ENCODE results near the gene CDKL1.

The CDKL1 gene

DNA sequence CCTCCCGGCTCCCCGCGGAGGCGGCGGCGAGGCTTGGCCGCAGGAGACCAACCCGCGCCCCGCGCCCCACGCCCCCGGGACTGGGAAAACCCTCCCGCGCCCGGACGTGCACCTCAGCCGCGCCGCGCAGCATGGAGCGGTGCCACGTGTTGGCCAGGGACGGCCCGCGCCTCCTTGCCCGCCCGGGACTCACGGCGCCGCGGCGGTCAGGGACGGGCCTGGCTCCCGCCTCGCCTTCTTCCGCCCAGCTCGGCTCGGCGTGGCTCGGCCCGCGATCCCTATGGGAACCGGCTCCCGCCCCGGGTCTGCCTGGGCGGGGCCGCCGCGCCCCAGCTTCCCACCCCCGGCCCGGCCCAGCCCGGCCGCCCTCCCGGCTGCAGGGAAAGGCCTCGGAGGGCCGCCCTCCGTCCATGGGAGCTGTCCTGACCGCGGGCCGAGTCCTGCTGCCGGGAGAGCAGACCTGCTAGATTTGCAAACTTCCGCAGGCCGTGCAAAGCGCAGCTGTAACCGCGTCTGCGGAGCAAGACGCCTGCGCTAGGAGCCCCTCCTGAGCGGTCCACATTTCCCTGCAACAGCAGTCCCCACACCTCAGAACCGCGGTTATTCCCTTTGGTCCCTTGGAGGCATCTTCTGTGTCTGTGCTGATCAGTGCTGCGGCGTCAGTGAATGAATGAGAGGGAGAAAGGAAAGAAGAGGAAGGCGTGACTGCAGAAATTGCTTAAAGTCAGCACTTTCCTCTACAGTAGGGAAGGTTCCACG lies at the start of gene CDKL1:
Gene CDKL1, minus strand, starts transcription at position 251 of the 759 bp plus-strand sequence. CDS start 1,013 bp downstream, outside the sequence.
- DNase-seq: peak; percentile 16

DNA sequence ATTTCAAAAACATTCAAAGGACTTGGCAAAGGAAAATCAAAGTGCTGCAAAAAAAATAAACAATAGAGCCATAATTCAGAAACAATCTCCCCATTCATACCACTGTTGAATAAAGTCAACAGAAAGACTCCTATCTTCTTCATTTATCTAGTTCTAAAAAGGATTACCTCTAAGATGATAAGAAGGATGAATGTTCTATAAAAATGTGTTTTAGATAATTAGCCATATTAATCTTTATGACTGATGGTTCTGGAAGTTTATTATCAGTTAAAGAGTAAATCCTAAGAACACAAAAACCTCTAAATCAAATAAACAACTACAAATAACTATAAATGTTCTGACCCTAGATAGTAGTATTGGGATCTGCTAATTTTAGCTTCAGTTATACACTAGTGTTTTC lies 37.8 kb upstream of the CDKL1 start:
- DNase-seq: no peak

DNA sequence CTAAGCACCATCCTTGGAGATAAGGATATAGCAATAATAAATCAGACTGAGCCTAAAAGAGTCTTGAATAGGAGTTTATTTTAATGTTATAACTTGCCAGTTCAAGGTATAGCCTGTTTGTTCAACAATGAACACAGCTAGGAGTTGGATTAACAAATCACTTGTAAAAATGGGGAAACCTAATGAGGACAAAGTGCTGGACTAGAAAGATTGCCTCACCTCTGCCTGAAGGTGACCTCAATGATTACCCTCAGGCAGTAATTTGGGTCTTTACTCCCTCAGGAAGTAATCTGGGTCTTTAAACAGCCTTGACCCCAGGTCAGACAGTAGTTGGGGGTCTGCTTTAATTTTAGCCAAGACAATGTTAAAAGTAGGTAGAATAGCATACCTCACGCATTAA lies 35.5 kb upstream of the CDKL1 start:
- no peak for DNase-seq

DNA sequence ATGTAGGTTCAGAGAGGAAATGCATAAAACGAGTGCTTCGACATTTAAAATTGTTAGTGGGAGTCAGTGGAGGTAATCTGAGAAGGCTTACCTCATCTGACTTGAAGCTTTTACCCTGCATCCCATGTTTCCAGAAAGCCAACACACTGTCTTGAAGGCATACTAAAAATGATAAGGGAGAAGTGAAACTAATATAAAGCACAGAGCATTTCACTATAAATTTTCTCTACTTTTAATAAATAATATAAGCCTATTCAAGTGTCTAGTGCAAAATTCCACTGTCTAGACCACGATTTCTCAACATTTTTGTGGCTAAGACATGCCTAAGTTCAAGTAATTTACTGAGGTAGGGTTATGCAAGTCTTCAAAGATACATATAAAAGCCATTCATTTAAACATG lies 29.1 kb upstream of the CDKL1 start:
- DNase-seq: no peak

DNA sequence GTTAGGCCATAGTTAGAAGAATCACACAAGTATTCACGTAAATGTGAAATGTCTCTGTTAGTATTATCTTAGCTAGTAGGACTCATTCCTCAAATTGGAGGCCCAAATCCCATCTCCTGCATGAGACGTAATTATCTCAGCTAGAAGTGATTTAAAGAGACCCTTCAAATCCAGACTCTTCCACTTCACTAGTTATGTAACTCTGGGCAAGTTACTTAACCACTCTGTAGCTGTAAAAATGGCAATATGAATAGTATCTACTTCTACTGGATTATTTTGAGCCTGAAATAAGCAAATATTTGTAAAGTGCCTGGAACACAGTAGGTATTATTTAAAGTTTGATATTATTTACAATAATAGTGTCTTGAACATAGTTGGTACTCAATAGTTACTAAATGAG lies 28.4 kb upstream of the CDKL1 start:
- no peak for DNase-seq

DNA sequence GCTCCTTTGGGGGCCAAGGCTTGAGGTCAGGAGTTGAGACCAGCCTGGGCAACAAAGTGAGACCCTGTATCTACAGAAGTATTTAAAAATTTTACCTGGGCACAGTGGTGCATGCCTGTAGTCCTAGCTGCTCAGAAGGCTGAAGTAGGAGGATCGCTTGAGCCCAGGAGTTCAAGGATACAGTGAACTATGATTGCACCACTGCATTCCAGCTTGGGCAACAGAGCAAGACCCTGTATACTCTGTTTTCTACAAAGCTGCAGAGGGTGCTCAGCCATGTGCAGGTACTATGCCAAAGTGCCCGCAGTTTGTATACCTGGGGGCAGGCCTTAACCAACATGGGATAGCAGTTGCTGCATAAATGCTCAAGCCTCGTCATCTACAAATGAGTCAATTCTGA lies 26.8 kb upstream of the CDKL1 start:
- no peak for DNase-seq

DNA sequence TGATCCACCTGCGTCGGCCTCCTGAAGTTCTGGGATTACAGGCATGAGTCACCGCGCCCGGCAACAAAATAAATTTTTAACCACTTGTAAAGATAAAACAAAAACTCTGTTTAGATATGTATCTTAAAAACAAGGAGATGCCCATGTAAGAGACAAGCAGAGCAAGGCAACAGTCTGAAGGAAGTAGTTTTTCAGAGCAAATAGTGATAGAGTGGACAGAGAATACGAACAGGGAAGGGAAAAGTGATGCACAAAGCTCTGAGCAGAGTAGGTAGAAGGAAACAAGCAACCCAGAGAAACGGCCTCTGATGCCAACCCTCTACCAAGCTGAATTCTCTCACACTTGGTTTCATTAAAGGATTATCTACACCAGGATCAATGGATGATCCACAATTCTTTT lies 24.8 kb upstream of the CDKL1 start:
- DNase-seq: no peak

DNA sequence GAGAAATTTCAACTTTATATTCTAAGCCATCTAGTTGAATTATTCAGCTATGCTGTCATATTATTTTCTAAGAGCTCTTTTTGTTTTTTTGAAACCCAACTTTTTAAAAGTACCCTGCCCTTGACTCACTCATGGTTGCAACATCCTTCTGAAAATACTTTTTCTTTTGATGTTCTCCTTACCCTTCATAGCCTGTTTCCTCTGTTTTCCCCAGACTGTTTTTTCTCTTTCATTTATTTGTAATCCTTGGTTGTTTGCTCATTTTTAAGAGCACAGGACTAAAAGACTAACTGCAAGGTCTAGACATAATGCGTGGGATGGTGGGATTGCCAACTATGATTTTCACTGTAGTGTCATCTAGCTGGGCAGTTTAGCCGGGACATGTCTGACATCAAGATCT lies 21.2 kb upstream of the CDKL1 start:
- DNase-seq: no peak

DNA sequence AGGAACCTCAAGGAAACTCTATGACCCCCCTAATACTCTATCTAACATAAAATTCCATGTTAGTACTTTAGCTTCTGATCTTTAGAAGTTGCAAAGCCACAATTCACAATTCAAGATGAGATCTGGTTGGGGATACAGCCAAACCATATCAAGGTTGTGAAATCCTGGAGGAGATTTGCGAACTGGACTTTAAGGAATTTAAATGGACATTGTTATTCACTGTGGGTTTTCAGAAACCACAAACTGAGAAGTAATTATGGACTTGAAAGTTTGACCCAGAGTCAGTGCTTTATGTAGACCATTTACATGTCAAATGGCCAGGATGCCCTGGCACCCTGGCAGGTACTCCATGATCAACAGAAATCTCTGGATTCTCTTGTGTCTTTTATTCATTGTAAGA lies 14.2 kb upstream of the CDKL1 start:
- DNase-seq: no peak

DNA sequence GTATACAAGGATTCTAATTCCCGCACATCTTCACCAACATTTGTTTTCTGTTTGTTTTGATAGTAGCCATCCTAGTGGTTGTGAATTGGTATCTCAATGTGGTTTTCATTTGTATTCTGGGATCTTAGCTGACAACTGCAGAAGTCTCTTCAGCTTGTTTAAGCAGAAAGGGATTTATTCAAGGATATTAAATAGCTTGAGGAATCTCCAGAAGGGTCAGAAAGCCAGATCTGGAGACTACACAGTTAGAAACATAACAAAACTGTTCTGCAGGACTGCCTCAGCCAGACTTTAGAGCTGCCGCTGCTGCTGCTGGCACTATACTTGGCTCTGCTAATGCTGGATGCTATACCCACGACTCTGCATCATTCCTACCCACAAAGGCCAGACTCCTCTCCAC lies 13.4 kb upstream of the CDKL1 start:
- no peak for DNase-seq

DNA sequence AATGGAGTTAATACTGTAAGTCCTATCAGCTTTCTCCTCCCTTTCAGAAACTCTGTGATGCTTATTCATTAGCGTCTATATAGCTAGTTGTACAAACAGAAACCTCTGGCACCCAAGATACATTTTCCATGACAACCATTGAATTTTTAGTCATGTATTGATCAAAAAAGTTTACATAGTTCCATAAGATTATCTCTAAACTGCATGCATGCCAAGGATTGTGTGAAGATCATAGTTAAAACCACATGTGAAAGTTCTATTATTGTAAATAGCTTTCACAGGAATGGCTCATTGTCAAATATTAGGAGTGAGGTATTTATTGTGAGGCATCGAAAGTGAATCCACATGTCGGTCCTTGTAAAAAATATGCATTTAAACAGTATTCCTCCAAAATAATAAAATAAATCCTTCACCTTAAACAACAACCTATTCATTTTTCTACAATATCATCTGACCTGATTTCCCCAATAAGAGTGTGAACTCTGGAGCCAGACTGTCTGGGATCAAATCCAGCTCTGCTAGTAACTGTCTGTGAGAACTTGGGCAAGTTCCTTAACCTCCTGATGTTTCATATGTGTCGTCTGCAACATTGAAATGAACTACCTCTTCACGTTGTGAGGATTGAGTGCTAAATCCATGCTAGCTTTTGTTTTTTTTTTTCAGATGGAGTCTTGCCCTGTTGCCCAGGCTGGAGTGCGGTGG lies 10.6 kb upstream of the CDKL1 start:
- no peak for DNase-seq

DNA sequence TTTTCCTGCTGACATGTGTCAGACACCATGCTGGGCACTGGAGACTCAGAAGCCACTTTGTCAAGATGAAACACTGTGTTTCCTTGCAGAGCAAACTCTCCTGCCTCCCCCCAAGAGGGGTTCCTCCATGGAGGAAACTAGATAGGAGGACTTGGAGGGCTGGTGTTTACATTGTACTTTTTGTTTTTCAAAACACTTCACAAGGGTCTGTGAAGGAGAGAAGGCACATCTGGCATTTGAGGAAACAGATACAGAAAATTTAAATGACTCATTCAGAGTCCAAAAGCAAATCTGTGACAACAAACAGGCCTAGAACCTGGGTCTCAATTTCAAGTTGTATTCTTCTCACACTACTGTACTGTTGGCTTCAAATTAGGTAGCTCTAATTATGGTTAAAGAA lies 6.7 kb upstream of the CDKL1 start:
- DNase-seq: no peak

DNA sequence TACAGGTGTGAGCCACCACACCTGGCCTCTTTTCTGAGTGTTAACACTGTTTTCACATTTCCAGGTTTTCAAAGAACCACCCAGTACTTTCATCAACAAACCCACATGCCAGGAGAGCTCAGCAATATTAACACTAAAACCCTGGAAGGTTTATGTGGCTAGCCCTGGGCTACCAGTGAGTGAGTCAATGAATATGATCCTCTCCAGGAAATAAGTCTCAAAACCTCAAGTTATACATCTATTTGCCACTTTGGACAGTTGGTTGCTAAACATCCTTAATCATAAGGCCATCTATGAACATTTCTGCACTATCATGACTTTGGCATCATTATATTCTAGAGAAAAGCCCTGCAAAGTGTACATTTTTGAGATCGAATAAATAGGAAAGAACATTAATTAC lies 6.3 kb upstream of the CDKL1 start:
- no peak for DNase-seq

DNA sequence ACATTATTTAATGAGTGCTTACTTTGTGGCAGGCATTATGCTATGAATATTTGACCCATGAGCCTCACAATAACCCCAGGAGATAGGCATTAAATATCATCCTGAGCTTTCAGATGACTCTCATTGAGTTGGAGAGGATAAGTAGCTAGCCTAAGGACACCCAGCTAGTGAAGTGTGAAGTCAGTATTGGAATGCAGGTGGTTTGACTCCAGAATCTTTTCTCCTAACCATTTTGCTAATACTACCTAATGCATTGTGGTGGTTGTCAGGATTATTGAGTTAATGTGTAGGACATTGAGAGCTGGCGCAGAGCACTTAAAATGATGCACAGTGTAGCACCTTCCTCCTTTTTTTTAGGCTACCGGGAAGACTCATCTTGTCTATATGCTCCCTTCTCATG lies 3.8 kb upstream of the CDKL1 start:
- no peak for DNase-seq

DNA sequence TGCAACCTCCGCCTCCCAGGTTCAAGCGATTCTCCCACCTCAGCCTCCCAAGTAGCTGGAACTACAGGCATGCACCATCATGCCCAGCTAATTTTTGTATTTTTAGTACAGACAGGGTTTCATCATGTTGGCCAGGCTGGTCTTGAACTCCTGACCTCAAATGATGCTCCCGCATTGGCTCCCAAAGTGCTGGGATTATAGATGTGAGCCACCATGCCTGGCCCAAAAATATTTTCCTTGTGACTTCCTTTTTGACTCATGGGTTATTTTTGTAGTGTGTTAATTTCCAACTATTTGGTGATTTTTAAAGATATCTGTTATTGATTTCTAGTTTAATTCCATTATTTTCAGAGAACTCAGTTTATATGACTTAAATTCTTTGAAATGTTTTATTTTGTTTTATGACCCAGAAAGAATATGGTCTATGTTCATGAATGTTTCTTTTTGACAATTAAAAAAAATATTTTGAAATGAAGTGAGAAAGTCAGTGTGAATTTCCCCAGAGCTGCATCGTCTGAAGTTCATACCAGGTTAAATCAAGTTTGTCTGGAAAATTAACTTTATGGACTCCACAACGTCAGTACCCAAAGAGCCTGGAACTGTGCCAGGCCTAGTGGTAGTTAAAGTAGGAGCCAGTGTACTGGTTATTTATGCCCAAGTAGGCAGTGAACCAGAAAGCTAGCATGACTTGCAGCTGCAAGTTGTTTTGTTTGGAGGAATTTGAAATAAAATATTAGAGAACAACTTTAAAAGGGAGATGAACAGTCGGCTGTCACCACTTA lies 2.8 kb upstream of the CDKL1 start:
- DNase-seq: no peak

DNA sequence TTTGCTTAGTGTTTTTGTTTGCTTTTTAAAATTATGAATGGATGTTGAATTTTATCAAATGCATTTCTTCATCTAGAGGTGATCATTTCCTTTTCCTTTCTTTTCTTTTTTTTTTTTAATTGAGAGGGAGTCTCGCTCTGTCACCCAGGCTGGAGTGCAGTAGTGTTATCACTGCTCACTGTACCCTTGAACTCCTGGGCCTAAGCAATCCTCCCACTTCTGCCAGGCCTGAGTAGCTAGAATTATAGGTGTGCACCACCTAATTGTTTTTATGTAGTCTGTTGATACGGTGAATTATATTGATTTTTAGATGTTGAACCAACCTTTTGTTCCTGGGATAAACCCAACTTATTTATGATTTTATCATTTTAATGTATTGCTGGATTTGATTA lies 1.5 kb upstream of the CDKL1 start:
- no peak for DNase-seq

DNA sequence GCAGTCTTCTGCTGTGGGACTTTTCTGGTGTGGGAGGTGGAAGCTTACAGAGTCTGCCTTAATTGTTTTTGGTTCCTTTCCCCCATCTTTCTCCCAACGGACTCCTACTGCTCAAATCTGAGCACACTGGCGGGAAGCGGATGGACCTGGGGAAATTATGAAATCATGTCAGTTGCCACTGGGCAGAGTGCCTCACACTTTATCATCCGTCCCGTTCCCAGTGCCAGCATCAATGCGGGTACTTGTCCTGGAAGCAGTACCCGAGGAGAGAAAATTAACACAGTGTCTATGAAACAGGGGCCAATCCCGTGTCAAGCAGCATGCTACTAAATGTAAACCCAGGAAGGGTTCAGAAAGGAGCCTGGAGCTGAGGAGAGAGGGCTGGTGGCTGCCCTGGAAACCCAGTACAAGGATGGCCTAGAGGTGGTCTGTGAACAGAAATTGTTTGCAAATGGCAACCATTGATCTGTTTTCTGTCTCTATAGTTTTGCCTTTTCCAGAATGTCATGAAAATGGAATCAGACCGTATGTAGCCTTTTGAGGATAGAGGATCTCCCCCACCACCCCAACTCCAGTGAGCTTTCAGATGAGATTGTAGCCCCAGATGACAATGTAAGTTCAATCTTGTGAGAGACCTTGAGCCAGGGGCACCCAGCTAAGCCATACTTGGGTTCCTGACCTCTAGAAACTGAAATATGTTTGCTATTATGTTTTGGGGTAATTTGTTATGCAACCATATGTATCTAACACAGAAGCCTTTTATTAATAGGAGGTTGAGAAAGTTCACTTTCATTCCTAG lies 908 bp upstream of the CDKL1 start:
- DNase-seq: no peak

DNA sequence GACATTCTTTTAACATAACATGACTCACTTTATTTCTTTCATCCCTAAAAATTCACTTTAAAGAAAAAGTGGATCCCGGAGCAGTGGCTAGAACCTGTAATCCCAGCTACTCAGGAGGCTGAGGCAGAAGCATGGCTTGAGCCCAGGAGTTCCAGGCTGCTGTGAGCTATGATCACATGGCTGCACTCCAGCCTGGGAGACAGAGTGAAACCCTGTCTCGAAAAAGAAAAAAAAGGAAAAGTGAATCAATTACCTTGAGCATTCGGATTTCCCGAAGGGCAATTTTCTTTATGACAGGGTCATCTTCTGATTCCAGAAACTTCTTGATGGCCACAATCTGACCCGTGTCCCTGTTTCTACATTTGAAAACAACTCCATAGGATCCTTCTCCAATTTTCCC lies 1.2 kb downstream of the CDKL1 start:
- DNase-seq: no peak

DNA sequence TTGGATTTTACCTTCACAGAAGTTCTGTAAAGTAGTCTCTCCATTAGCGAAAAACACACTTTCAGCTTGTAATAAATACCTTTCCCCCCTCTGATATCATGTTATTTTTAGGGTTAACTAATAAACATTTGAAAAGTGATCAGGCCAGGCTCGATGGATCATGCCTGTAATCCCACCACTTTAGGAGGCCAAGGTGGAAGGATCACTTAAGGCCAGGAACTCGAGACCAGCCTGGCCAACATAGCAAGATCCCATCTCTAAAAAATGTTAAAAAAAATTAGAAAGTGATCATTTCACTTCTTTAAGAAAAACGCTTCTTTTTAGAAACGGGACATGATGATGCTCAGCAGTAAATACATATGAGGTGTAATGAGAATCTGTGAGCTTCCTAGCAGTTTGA lies 2.0 kb downstream of the CDKL1 start:
- DNase-seq: no peak

DNA sequence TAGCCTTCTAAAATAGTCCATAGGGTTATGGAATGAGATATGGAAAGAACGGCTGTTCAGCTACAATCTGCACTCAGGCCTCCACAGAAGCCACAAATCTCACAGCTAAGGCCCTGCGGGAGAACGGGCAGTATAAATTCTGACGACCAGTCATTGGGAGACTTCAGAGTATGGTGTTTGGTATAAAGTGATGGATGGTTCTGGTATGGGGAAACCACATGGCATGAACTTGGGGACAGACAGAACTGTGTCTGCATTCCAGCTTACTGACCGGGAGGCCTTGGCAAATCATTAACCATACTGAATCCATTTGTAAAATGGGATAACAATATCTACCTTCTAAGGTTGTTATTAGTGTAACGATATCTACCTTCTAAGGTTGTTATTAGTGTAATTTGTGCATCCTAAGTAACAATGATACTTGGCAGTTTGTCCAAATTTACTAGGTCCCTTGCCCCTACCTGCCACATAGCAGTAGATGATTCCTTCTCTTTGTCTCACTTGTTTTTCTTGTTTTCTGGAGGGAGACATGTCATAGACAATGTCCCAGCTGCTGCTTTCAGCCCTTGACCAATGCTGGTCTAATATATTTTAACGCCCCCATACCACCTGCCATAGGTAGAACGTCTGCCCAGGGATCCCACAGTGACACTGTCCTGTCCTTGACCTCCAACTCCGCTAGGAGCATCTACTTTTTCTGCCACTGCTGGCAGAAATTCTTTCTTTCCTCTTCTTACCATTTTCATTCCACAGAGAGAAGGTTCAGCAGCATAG lies 6.8 kb downstream of the CDKL1 start:
- DNase-seq: no peak

DNA sequence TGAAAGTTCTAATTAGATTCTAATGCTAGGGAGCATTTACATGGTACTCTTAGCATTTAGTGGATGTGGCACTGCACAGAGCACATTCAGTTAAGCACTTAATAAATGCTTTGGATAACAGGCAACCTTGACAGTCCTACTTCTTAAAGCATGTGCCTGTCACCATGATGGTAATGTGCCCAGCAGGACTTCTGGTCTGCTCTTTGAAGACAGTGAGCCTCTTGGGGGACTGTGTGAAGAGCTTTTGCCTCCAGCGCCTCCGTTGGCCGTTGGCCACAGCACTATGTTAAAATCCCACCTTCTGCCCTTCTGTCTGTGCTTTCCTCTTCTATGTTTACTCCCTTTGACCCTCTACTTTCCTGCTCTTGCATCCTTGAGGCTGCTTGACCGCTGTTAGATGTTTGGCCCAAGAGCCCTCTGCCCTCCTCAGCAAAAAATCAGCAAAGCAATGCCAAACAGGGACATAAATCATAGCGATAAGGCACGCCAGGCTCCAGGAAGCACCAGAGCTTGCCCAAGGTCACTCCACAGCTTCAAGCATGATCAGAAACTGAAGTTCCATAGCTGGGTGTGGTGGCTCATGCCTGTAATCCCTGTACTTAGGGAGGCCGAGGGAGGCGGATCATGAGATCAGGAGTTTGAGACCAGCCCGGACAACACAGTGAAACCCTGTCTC lies 8.3 kb downstream of the CDKL1 start:
- DNase-seq: no peak

DNA sequence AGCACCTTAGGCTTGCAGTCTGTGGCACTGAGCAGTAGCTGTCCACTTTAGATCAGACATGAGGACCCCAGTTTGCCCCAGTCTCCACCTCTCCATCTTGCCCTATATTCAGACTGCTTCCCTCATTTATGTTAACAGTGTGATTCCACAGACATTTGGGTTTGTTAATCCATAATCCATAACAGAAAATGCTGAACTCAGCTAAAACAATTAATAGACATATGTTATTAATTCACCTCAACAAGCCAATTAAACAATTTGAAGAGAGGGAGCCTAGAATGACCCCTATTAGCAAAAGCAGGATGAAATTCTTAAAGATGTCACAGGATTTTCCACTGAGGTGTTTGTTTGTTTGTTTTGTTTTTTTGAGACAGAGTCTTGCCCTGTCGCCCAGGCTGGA lies 9.1 kb downstream of the CDKL1 start:
- DNase-seq: no peak
